GM21528 (cell line): ENCODE measurements around the gene GALNT9.

ENCODE experiments used
- ATAC-seq: cut with Tn5 transposase; IDR thresholded peaks from one replicate; pipeline ENCODE4 v1.9.1; 2021; ENCODE audit warnings: mild to moderate bottlenecking, moderate library complexity; ENCODE audit not compliant: unreplicated experiment, low FRiP score

Gene GALNT9

DNA sequence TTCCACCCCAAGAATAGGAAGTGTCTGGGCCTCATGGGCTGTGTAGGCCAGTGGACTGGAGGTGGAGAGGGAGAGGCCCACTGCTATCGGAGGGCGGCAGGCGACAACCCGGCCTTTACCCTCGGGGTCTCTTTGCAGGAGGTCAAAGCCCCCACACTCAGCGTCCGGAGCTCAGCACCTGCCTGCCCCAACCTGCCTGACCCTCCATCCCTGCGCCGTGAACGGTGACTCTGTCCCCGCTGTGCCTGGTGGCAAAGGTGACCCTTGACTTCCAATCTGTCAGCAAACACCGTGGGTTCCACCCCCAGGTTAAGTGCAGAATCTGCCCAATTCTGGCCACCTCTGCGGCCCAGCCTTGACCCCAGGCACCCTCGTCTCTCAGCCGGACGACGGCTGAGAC, 15.7 kb upstream of the GALNT9 start:
- ATAC-seq: no peak

DNA sequence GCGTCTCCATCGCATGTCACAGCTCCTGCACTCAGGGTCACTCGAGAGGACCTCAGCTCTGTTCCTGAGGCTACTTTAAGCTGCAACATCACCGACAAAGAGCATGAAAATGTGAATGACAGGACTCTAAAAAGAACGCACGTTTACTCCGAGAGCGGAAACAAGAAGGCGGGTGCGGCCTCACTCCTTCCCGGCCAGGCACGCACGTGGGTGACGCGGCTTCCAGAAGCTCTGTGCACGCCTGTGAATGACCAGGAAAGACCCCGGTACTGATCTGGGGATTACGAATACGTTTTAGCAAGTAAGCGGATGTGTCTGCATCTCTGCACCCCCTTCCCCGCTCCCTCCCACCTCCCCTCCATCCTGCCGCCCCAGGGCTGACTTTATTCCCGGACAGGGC, 15.2 kb upstream of the GALNT9 start:
- no peak for ATAC-seq

DNA sequence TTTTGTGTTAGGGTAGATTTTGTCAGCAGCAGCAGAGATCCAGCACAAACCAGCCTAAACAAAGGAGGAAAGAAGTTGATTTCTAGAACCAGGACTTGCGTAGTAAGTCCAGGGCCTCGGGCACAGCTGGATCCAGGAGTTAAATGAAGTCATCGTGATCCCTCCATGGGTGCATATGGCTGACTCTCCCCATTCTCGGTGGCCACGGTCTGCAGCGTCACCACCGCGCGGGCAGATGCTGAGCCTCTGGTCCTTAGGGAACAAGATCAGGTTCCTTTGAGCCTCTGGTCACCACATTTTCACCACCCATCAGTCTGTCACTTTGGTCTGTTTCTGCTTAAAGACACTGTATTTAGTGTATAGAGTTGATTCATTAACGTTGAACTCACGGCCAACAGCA, 14.8 kb upstream of the GALNT9 start:
- no peak for ATAC-seq

DNA sequence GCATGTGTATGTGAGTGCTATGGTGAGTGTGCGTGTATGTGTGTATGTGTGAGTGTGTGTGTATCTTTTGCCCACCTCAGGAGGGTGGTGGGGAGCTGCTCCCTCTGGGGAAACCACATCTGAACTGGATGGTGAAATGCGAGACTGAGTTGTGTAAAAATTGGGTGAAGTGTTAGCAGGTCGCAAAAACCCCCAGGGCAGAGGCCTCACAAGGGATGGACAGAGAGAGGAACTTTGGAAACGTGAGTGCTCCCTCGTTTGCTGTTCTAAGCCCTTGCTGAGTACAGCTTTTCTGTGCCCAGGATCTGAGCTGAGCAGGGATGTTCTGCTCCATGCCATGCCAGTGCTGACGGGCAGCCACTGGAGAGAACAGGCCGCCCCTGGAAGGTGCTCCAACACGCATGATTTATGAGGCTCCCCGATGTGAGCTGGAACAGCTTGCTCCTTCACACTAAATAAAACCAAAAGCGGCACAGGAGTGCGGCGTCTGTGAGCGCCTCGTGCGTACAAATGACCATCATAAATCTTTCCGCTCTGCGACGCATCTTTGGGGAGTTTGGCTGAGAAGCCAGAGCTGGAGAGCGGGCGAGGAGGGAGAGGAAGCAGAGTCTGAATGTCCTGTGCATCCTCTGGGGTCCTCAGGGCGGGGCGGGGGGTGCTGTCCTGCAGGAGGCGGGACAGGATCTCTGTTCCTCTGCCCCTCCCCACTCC, 14.1 kb upstream of the GALNT9 start:
- ATAC-seq: no peak

DNA sequence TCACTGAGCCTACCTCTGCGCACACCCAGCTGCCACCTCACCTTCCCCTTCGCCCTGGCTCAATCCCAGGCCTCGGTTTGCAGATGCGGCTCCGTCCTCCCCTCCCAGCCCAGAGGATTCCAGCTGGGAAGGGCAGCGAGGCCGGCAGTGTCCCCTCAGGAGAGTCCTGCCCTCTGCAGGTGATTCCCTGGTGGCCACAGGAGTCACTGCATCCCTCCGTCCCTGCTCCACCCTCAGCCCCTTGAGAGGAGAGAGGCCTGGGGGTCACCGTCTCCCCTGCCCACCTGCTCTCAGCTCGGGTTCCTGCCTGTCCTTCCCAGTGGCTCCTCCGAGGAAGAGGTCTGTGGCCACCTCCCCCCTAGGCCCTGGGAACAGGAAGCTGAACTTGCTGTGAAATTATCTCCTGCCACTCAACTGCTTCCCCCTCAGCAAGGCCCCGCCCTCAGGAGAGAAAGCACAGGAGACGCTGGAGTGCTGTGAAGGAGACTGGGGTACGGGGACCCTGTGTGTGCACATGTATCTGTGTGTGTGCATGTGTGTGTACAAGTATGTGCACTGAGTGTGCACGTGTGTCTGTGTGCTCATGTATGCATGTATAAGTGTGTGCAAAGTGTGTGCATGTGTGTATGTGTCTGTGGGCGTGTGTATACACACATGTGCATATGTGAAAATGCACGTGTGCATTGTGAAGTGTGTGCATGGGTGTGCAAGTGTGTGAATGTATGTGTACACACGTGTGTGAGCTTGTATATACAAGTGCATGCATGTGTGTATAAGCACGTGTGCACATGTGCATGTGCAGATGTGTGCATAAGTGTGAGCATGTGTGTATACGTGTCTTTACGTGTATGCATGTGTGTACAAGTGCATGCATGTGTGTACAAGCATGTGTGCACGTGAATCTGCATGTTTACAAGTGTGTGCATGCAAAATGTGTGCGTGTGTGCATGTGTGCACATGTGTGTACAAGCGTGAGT, 13.2 kb upstream of the GALNT9 start:
- no peak for ATAC-seq

DNA sequence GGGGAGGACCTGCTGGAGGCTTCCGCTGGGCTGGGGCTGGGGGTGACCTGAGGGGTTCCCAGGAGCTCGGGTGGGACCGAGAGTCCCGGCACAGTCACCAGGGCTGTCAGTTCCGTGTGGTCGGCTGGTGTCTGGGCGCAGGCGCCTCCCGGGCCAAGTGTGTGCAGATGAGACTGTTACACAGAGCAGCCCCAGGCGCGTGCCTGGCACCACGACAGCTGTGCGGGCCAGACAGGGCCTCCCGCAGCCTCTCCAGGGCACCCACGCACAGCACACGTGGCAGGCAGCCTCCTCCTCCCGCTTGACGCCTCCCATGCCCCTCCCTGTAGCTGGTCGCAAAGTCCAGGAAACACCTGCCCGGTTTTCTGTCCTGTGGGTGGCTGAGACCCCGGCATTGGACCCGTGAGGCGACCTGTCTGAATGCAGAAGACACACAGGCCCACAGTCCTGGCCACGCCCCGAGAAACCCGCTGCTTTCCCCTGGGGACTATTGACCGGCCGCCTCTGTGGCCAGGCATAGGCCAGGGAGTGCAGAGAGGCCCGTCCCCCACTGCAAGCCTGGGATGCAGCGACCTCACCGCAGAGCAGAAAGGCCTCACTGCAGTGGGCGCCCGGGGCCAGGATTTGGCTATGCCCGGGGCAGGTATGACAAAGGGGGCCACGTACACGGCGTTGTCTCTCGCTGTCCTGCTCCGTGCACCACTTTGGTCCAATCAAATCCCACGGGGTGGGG, 12.1 kb upstream of the GALNT9 start:
- ATAC-seq: no peak

DNA sequence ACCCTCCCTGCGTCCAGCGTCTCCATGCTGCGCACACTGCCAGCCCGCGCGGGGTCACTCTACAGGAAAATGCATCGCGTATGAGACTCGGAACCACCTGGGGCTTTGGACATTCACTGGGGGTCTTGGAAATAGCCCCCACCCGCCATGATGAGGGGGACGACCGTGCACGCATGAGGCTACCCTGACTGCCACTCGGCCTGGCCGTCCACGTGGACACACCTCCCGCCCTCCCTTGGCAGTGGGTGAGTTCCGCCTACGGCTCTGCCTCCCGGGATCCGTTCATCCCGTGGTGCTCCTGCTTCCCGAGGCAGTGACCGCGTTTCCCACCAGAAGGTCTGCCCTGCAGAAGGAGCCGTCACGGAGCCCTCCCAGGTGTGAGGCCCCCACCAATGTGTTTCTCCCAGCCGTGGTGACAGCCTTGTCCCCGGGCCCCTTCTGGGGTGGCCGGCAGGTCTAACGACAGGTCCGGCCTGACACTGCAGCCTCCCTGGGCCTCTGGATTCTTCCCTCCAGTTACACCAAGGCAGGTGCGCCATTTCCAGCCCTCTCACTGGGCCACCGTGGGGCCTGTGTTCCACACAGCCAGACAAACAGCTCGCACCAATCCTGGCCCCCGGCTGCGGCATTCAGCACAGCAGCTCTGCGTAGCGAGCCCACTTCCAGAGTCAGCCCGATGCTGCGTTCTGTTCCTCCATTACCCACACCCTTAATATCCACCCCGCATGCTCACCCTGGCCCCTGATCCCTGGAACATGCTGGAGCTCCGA, 11.1 kb upstream of the GALNT9 start:
- no peak for ATAC-seq

DNA sequence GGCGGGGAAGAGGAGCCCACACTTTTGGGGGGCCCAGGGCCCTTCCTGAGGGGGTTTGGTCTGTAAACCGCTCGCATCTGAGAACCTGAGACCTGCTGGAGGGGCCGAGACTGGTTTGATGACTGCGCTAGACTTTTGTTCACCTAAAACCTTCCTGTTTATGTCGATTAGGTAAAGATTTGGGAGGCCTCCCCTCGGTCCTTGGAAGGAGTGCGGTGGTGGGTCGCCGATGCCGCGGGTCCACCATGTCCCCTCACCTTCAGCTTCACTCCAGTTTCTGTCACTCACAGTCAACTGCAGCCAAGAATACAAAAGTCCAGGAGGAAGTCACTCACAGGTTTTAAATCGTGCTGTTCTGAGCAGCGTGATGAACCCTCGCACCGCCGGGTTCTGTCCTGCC, 10.5 kb upstream of the GALNT9 start:
- no peak for ATAC-seq

DNA sequence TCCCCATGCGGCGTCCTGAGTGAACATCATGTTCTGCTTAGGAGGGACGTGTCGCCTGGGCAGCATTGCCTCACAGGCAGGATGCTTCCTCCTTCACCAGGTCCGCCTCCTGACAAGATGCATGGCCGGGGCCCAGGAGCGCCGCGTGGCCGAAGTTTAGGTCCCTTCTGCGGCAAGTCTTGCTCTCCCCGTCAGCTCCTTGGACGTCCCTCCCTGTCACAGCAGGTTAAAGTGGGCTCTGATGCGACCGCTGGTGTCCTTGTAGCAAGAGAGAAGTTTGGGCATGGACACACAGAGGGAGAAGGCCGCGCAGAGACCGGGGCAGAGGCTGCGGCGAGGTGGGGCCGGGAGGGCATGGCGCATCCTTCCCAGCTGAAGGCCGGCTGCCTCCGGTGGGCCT, 9.4 kb upstream of the GALNT9 start:
- ATAC-seq: no peak

DNA sequence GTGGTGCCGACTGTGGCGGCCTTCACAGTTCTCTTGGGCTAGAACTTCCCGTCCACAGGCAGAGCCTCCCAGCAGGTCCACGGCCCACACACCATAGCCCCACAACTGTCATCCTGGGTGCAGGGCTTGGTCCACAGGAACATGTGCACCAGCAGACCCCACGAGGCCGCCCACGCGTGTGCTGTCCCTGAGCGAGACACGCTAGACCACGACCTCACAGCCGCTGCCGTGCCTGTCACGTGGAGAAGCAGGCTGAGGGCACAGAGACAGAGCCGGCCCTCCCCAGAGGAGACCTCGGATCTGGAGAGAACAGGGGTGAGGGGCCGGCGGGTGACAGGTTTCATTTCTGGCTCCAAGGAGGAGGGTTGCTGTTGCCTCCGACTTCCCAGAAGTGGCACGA, 8.9 kb upstream of the GALNT9 start:
- ATAC-seq: no peak

DNA sequence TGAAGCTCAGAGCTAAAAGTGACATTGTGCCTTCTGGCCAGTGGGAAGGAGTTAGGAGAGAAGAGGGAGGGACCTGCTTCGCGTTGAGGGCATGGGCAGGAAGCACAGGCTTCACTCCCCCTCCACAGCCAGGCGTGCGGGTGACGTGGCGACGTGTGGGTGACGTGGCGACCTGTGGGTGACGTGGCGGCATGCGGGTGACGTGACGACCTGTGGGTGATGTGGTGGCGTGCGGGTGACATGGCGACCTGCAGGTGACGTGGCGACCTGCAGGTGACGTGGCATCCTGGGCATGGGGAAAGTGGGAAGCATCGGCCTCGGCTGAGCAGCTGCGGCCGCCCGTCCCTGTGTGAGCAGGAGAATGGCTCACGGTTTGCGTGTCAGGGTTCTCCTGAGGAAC, 8.2 kb upstream of the GALNT9 start:
- no peak for ATAC-seq

DNA sequence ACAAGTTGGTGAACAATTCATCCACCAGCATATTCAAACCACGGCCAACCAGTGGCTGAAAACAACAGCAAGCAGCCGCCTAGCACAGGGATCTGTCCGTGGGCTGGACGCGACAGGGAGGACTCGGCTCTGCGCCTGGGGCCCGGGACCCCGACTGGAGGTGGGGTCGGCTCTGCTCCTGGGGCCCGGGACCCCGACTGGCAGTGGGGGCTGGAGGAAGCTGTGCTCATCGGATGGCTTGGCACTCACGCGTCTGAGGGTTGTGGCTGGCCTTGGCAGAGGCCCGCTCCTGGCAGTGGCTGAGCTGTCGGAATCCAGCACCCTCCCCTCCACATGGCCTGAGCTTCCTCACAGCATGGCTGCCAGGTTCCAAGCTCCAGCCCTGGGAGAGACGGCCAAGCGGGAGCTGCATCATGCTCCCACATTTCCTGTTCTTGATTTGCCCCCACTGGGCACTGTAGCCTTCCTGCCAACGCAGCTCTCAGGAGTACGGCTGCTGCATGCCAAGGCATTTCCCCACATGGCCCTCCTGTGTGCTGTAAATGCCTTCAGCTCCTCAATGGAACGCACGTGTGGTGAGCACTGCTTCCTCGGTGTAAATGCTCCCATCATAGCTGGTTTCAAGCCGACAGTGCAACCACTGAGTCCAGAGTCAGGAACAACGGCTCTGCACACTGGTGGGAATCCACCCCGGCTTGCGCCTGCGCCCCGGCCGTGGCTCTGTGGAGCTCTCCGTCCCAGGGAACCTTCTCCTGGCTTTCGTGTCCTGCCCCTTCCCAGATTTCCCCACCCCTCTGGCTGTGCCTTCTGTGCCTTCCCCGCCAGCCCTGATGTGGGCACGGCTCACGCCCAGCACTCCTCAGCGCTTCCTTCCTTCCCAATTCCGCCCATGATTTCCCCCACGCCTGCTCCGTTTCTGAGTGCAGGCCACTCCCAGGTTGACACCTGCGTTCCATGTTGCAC, 7.3 kb upstream of the GALNT9 start:
- no peak for ATAC-seq

DNA sequence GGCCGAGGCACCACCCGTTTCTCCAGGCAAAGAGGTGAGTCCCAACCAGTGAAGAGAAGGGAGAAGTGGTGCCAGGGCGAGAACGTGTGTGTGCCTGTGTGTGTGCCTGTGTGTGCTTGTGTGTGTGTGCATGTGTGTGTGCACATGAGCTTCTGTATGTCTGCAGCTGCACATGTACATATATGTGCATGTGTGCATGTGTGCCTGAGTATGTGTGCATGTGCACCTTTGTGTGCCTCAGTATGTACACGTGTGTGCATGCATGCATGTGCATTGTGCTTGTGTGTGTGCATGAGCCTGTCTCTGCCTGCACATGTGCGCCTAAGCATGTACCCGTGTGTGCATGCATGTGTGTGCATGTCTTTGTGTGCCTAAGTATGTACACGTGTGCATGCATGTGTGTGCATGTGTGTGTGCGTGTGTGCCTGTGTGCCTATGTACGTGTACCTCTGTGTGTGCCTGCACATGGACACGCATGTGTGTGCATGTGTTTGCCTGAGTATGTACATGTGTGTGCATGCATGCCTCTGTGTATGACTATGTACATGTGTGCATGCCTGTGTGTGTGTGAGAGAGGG, 5.9 kb upstream of the GALNT9 start:
- no peak for ATAC-seq

DNA sequence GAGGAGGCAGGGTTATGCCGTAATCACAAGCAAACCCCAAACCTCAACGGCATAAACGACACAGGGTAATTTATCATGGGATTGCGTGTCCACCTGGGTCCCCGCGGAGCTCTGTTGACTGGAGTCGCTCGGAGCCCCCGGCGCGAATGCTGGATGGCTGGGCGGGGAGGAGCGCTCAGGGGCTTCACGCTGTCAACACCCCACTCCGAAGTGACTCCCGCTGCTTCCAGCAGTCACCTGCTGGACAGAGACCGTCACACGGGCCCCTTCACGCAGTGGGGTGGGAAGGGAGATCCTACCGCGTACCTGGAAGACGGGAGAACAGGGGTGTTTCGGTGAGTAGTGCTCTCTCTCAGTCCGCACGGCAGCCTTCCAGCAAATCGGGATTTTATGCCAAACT, 4.4 kb upstream of the GALNT9 start:
- no peak for ATAC-seq

DNA sequence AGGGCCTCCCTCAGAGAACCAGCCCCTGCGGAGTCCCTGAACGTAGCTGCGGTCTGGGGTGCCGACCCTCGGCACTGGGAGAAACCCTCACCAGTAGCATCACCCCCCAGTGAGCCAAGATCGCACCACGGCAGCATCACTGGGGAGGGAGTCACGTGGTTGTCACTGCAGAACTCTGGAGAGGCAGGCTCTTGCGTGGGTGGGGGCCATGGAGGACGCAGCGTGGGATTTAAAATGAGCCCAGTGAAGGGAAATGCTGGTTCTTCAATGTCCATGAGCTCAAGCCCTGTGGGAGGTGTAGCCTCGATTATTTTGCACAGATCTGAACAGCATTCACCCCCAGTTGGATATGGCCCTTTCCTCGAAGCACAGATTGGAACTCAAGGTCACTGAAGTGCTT, 3.9 kb upstream of the GALNT9 start:
- ATAC-seq: no peak

DNA sequence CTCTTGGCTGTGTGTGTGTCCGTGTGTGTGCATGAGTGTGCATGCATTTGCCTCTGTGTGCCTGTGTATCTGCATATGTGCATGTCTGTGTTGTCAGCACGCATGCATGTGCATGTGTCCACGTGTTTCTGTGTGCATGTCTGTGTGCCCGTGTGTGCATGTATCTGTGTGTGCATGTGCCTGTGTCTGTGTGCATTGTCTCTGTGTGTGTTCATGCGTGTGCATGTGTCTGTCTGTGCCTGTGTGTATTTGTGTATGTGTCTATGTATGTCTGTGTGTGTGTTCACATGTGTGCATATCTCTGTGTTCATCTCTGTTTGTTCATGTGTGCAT, 1.1 kb upstream of the GALNT9 start:
- ATAC-seq: no peak

DNA sequence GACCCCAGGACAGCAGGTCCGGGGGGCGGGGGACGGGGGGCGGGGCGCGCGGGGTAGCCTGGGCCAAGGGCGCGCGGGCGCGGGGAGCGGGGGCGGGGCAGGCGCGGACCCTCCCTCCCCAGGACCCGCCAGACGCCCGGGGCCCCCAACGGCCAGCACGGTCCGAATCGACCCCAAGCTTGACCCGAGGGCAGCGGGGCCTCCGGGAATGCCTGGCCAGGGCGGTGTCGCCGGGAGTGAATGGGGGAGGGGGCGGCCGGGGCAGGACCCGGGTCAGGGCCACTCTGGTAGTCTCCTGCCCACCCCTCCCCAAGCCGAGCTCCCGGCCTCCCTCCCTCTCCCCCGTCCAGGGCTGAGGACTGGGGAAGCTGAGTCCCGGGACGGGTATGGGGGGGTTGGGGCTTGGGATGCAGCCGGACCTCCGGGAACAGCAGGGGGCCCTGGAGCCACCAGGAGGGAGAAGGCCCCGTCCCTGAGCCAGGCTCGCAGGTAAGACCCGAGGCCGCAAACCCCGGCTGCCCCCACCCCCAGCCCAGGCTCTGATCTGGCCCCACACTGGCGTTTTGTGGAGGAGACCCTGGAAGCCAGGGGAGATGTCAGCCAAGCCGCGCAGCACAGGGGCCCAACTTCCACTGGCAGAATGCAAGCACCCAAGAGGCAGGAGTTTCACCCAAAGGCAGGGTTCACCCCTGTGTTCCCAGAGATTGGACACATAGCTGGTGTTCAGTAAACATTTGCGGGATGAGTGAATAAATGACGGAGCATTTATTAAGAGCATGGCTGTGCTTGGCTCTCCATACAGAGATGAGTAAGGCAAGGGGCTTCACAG, 545 bp upstream of the GALNT9 start:
- no peak for ATAC-seq

DNA sequence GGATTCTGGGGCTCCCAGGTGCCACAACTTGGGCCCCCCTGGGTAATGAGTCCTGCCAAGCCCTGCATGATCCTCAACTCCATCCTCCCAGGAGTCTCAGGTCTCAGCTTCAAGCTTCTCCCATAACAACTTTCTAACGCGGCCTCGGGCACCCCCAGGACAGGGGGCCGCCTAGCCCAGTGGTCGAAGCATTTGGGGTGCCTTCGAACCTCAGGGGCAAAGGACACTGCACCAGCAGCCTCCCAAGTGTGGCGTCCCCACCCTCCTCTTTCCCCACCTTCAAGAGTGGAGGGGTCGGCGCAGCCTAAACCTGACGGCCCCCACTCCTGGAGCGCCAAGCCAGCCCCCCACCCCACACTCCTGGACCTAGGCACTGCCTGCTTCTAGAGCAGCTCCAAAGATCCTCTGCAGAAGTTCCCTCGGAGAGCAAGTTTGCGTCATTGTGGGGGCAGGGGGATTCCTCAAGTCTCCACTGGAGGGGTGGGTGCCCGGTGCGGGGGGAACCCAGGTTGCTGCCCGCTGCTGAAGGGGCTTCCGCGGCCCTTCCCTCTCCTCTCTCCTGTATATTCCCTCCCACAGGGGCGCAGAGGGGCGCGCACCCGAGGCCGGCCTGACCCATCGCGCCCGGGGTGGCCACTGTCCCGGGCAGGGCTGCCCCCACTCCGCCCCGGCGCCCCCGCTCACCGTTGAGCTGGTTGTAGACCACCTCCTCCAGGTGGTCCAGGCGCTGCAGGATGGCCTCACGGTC, 933 bp downstream of the GALNT9 start:
- no peak for ATAC-seq
